NCI-H2196 (cell line): ENCODE results near the gene ZNF492.
"Not testable (repeated sequence)": the region's sequence is repeated elsewhere in the genome, so short reads cannot be mapped to it uniquely, and the experiment has no call there.

Experiments used
- DNase-seq: peaks from one replicate; lab custom pipeline; 2025; ENCODE audit not compliant: unreplicated experiment; lab: John Stamatoyannopoulos, UW

Gene ZNF492

GRCh38 chr19:22633706-22634449 is at the start of gene ZNF492:
Gene ZNF492, plus strand, starts transcription at chr19:22634324. Its CDS starts 19,076 bp downstream, at chr19:22653400.
- DNase-seq: not testable (repeated sequence)

GRCh38 chr19:22595422-22595821 is 38.7 kb upstream of the ZNF492 start:
- no peak for DNase-seq

- no peak for DNase-seq
Observed at GRCh38 chr19:22595918-22596341, 38.2 kb upstream of the ZNF492 start.

DNA sequence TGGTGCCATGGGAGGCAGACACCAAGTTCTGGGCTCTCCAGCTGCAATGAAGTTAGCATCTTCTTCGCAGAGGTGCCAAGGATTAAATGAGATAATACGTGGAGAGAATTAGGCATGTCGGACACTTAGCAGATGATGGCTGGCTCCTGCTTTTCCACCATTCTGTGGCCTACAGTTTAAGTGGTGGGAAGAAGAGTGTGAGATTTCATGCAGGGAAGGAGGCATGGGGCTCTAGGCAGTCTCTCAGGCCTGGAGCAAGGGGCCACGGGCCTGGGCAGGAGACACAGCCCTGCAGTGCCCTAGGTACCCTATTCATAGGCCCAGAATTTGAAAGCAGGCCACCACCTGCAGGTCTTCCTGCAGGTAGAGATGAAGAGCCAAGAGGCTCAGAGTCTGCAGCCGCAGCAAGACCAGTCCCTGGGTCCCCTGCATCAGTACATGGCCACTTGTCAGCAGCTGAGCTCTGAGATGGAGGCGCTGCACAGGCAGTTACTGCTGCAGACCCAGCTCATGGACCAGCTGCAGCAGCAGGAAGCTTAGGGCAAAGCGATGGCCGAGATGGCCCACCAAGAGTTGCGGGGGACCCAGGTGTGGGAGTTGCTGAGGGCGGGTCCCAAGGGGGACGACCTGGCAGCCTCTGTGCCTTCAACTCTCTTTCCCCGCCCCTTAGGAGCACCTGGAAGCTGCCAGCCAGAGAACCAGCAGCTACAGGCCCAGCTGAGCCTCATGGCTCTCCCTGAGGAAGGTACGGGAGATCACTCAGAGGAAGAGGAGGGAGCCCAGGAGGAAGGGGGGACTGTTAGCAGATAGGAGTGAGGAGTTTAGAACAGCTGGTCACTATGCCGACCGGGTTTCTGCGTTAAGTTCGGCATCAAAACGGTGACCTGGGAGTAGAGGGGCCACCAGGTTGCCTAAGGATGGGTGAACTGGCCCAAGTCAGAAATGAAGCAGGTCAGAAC is 33.2 kb upstream of the ZNF492 start:
- no peak for DNase-seq

DNA sequence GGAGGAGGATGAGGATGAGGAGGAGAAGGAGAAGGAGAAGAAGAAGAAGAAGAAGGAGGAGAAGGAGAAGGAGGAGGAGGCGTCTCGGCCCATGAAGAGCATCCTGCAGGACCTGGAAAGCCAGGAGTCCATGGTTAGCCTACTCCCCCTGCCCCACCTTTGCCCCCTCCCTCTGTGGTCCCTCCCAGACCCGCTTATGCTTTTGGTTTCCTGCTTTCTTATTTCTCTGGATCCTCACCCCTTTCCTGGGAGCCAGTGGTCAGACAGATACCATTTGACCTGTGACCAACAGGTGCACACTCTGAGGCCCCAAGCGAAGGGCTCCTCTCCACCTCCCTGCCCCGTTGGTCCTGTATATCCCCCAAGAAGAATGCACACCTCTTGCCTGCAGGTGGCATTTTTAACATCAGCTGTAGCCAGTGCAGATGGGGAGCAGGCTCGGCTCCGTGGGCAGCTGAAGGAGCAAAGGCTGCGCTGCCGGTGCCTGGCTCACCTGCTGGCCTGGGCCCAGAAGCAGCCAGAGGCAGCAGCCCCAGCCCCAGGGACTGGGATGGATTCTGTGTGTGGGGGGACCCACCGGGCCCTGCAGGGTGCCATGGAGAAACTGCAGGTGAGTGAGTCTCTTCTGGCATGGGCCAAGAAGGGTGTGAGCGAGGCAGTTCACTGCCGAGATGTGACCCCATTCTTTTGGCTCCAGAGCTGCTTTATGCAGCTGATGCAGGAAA is 32.1 kb upstream of the ZNF492 start:
- DNase-seq: no peak

- DNase-seq: no peak
Observed at GRCh38 chr19:22602631-22603272, 31.4 kb upstream of the ZNF492 start.

DNA sequence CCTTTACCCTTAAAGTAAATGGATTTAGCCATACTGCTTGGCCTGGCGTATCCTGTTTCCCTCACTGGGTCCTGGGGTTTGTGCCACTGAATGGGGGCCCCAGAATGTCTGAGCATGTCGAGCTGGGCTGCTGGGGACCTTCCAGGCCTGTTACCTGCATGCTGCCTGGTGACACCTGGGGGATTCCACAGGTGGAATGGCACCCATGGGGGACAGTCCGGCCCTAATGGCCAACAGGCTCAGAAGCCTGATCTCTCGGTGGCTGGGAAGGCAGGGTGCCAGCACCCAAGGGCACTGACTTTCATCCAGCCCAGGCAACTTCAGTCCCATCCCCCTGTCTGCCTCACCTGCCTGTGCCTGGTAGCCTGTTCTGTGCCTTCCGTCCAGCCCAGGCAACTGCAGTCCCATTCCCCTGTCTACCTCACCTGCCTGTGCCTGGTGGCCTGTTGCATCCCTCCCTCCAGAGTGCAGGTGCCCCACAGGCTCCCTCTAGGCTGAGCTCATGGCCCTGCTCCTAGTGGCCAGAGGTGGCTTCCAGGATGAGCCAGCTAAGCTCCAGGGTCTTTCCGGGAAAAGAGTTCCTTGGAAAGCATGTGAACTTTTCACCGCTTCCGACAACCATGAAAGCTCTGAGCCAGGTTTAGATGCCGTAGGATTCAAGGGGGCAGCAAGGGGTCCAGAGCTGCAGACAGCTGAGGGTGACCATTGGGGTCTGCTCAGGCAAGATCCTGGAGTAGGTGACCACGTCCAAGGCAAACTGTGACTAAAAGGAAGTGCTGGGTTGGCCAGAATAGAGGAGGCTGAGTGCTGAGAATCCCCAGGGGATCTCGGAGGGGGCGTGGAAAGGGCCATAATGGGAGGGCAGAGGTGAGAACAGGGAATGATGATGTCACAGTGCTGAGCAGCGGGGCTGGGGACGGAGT is 30.3 kb upstream of the ZNF492 start:
- no peak for DNase-seq

DNA sequence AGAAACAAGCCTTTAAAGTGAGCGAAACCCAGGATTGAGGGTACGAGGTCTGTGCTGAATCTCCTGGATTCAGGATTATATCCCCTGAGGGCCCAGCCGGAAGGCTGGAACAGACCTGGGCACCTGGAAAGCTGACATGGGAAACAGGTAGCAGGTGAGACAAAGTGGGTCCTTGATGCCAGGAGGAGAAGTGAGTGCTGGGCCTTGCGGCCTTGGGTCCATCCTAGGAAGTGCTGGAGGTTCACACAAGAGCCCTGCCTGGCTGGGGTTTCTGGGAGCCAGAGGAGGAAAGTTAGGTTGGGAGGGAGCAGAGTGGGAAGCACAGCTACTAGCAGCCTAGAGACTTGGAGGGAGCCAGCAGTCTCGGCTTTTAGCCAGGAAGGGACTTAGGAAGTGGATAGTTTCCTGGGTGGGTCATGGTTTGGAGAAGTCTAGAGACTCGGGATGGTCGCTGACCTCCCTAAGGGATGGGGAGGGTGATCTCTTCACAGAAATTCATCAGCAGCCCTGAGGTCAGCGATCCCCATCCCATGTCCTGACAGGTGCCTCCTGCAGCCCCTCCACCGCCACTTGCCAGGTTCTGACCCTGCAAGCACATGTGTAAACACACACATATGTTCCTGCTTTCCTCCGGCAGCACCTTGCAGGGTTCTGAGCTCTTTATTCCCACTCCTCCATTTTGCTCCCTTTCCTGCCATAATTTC is 29.4 kb upstream of the ZNF492 start:
- DNase-seq: no peak

DNA sequence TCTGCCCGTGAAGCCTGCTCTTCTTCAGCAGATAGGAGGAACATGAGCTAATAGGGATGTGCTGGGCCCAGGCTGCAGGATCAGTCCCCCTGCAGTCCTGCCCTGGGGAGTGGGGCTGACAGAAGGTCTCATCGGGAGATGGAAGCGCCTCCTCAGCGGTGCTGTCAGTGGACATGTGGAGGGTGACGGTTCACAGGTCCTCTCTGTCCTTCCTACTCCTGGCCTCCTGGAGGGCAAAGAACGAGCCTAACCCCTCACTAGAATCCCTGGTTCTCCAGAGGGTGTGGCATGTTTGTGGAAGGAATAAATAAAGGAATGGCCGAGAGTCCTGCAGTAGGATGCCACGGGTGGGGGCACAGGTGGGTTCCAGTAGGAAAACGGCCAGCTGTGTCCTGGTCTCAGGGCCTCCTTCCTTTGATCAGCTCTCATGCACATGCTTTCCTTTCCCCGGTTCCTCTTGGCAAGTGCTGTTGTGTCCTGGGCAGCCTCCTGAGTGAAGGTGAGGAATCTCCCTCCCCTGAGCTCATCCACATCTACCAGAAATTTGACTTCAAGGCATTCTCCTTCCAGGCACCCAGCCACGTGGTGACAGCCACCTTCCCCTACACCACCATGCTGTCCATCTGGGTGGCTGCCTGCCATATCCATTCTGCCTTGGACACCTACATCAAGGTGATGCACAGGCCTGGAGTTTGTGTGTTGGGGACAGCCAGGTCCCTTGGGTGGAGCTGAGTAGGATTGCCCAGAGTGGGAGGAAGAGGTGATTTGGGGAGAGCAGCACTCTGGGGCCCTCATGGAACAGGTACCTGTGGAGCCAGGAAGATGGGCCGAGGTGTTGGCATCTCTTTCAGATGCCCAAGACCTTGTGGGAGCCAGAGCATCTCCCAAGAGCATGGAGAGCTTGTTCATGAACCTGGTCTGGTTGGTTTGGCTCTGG is 28.6 kb upstream of the ZNF492 start:
- DNase-seq: no peak

- DNase-seq: no peak
Observed at GRCh38 chr19:22606212-22606553, 27.9 kb upstream of the ZNF492 start.

DNA sequence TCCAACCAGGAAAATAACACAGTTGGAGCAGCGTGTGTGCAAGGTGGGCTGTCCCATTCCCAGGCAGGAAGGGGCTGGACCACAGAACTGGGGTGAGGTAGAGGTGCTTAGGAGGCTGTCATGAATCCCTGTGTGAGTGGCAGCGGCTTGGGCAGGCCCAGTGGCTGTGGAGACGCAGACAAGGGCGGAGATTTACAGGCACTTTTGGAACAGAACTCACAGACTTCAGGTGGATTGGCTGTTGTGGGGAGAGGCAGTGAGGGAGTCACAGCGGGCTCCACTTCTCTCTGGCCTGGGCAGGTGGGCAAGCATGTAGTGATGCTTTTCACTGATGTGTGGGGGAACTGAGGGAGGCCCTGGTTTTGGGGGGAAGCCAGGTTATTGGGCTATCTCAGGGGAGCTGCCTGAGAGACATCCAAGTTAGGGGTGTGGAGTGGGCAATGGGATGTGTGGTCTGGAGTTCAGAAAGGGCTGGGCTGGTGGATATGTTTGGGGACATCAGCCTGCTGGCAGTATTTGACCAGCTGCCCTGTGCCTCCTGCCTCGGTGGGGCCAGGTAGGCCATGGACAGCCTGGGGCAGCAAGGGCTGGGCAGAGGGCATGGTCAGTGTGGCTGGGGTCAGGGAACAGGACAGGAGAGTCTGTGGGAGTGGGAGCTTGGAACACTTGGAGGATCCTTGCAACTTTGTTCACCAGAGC is 27.0 kb upstream of the ZNF492 start:
- no peak for DNase-seq

GRCh38 chr19:22607653-22608430 is 26.3 kb upstream of the ZNF492 start:
- no peak for DNase-seq

DNA sequence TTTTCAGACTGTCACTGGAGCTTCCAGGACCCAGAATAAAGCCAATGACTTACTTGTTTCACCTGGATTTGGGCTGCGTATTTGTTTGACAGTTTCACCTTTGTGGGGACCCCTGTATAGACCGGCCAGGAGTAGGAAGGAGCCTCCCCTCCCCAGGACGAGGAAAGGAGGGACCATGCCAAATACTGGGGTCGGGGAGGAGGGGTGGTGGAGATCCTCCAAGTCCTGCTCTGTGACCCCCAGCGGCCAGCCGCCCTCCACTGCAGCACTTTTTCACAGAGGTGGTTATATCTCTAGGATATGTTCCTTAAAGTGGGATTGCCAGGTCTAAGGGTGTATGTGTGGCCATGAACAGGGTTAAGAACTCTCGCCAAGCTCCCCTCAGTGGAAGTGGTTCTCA is 25.7 kb upstream of the ZNF492 start:
- no peak for DNase-seq

DNA sequence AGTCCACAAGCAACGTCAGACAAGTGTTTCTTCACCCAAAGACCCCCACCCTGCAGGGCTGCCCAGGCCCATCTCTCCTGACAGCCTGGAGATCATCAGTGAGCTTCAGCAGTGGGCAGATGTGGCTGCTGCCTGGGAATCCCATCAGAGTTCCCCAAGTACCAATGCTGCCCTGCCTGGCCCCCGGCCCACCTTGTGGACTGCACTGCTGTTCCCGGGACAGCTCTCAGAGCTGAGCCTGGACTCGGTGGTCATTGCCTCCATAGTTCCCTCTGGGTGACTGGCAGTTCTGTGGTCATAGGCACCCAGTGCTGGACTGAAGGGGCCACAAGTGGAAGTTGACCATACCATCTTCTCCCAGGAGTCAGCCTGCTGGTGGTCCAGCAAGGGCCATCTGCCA is 24.5 kb upstream of the ZNF492 start:
- no peak for DNase-seq

DNA sequence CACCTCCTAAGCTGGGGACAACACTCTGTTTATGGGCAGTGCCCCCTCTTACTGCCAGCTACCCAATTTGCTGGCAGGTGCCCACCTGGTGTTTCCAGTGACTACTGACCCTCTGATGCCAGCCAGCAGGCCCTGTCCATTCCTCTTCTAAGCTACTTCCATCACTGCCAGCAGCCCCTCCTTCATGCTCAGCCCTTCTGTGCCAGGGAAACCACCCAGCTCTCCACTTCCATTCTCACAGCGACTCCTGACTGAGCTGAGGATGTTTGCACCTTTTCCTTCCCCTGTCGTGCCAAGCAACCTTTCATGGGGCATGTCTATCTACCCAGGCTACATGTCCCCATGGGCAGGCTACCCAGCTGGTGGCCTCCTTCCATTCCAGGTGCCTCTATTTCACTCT is 24.0 kb upstream of the ZNF492 start:
- no peak for DNase-seq

- no peak for DNase-seq
Observed at GRCh38 chr19:22612316-22612715, 21.8 kb upstream of the ZNF492 start.

DNA sequence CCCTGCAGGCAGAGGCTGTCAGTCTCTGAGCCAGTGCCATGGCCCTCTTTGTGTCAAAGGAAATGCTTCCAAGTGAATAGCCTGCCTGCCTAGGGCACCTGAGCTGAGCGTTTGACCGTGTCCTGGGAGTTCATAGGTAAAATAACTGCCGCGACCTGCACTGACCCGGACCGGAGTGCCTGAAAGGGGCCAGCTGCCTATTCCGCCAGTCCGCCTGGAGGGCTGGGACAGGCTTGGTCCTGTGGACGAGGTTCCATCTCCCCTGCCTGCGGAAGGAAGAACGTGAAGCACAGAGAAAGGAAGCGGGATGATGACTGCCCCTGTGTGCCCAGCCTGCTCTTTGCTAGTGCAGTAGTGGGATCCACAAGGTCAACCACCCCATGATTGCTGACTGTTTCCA is 17.5 kb upstream of the ZNF492 start:
- DNase-seq: no peak
